ENCODE data around the gene ECT2L. TPM values are rescaled to one million over a fixed set of nuclear protein-coding genes. Genes with fewer than 3 reads are reported as not detected.

Gene ECT2L
- total RNA-seq, 1 donor from 2014 or later: not detected

- DNase-seq (ENCODE audit: low read depth): no peak
- TF ChIP-seq CTCF (IDR thresholded peaks at IDR 0.05; ENCODE audit: insufficient read depth, low read length, severe bottlenecking): no peak
- H3K4me3 ChIP-seq (ENCODE audit: low read depth, low read length): peak overlapping the region; percentile 76
- no peaks in the 10 kb centered on the region for H3K27me3 ChIP-seq (ENCODE audit: control insufficient read depth, insufficient read depth, low read length)
- H3K36me3 ChIP-seq (ENCODE audit: control insufficient read depth, insufficient read depth, low read length): no peaks in the 10 kb centered on the region
- no peak for FAIRE-seq
Observed at GRCh38 chr6:138772596-138773176, 23.2 kb upstream of the ECT2L start.

GRCh38 chr6:138773177-138774091, 22.5 kb upstream of the ECT2L start, which contains the start of gene CCDC28A:
Gene CCDC28A, plus strand, starts transcription at chr6:138773769. Its CDS starts 2,352 bp downstream, at chr6:138776121.
- DNase-seq (ENCODE audit: low read depth): peak; percentile 88
- Histone ChIP-seq H3K4me3 (ENCODE audit: low read depth, low read length) (peak within 1 kb of the TSS; percentile 76), H3K36me3 (ENCODE audit: control insufficient read depth, insufficient read depth, low read length) (no peaks in the 10 kb centered on the region), H3K27me3 (ENCODE audit: control insufficient read depth, insufficient read depth, low read length) (no peaks in the 10 kb centered on the region)
- peak; percentile 94 for FAIRE-seq
- TF ChIP-seq CTCF (IDR thresholded peaks at IDR 0.05; ENCODE audit: insufficient read depth, low read length, severe bottlenecking): no peak

- FAIRE-seq (no peak), DNase-seq (ENCODE audit: low read depth) (no peak)
- H3K27me3 ChIP-seq (ENCODE audit: control insufficient read depth, insufficient read depth, low read length): no peaks in the 10 kb centered on the region
- H3K36me3 ChIP-seq (ENCODE audit: control insufficient read depth, insufficient read depth, low read length): no peaks in the 10 kb centered on the region
- peak overlapping the region; percentile 76 for H3K4me3 ChIP-seq (ENCODE audit: low read depth, low read length)
- TF ChIP-seq CTCF (IDR thresholded peaks at IDR 0.05; ENCODE audit: insufficient read depth, low read length, severe bottlenecking): no peak
Observed at GRCh38 chr6:138774370-138774769, 21.5 kb upstream of the ECT2L start.

GRCh38 chr6:138776659-138777058, 19.2 kb upstream of the ECT2L start:
- Histone ChIP-seq H3K4me3 (ENCODE audit: low read depth, low read length) (no peak overlapping the region), H3K36me3 (ENCODE audit: control insufficient read depth, insufficient read depth, low read length) (no peaks in the 10 kb centered on the region), H3K27me3 (ENCODE audit: control insufficient read depth, insufficient read depth, low read length) (no peaks in the 10 kb centered on the region)
- DNase-seq (ENCODE audit: low read depth) (no peak), FAIRE-seq (no peak)
- no peak for TF ChIP-seq CTCF (IDR thresholded peaks at IDR 0.05; ENCODE audit: insufficient read depth, low read length, severe bottlenecking)

- Histone ChIP-seq H3K4me3 (ENCODE audit: low read depth, low read length) (no peak overlapping the region), H3K27me3 (ENCODE audit: control insufficient read depth, insufficient read depth, low read length) (no peaks in the 10 kb centered on the region), H3K36me3 (ENCODE audit: control insufficient read depth, insufficient read depth, low read length) (no peaks in the 10 kb centered on the region)
- no peak for TF ChIP-seq CTCF (IDR thresholded peaks at IDR 0.05; ENCODE audit: insufficient read depth, low read length, severe bottlenecking)
- FAIRE-seq: no peak
- no peak for DNase-seq (ENCODE audit: low read depth)
Observed at GRCh38 chr6:138778331-138778730, 17.6 kb upstream of the ECT2L start.

Measured in bronchial epithelial cell (primary cell).